ENCODE results near the gene TBK1.
A peak's percentile ranks its signal among the peaks of the same experiment; 100 is the strongest.

Gene TBK1

GRCh38 chr12:64430886-64431285 is 21.0 kb upstream of the TBK1 start:
- no peak overlapping the region for H3K4me3 ChIP-seq (replicated peaks; ENCODE audit: low read depth, low read length)
- DNase-seq (ENCODE audit: extremely low read depth, low read depth): no peak
- TF ChIP-seq CTCF (IDR thresholded peaks at IDR 0.05; ENCODE audit: low read depth, low read length, missing control alignments): no peak

- H3K4me3 ChIP-seq (replicated peaks; ENCODE audit: low read depth, low read length): no peak overlapping the region
- TF ChIP-seq CTCF (IDR thresholded peaks at IDR 0.05; ENCODE audit: low read depth, low read length, missing control alignments): no peak
- no peak for DNase-seq (ENCODE audit: extremely low read depth, low read depth)
Measured at GRCh38 chr12:64431791-64432190, 20.1 kb upstream of the TBK1 start.

DNA sequence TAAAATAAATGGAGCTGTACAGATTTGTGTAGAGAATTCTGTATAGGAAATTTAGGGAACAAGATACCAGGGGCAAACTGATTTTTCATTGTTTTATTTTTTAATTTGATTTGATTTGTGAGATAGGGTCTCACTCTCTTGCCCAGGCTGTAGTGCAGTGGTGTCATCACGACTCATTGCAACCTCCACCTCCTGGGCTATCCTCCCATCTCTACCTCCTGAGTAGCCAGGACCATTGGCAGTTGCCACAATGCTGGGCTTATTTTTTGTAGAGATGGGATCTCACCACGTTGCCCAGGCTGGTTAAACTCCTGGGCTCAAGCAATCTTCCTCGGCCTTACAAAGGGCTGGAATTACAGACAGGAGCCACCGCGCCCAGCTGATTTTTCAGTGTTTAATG is 18.0 kb upstream of the TBK1 start:
- TF ChIP-seq CTCF (IDR thresholded peaks at IDR 0.05; ENCODE audit: low read depth, low read length, missing control alignments): no peak
- DNase-seq (ENCODE audit: extremely low read depth, low read depth): no peak
- no peak overlapping the region for H3K4me3 ChIP-seq (replicated peaks; ENCODE audit: low read depth, low read length)

DNA sequence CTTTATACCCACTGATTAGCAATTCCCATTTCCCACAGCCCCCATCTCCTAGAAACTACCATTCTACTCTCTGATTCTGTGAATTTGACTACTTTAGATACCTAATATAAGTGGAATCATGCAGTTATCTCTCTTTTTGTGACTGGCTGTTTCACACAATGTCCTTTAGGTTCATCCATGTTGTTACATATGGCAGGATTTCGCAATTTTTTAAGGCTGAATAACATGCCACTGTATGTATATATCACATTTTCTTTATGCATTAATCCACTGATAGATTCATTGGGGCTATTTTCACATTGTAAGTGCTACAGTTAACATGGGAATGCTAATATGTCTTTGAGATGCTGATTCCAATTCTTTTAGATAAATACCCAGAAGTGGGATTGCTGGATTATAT is 11.8 kb upstream of the TBK1 start:
- no peak for DNase-seq (ENCODE audit: extremely low read depth, low read depth)
- no peak for TF ChIP-seq CTCF (IDR thresholded peaks at IDR 0.05; ENCODE audit: low read depth, low read length, missing control alignments)
- no peak overlapping the region for H3K4me3 ChIP-seq (replicated peaks; ENCODE audit: low read depth, low read length)

GRCh38 chr12:64445490-64445889 is 6.4 kb upstream of the TBK1 start:
- no peak for TF ChIP-seq CTCF (IDR thresholded peaks at IDR 0.05; ENCODE audit: low read depth, low read length, missing control alignments)
- DNase-seq (ENCODE audit: extremely low read depth, low read depth): no peak
- no peak overlapping the region for H3K4me3 ChIP-seq (replicated peaks; ENCODE audit: low read depth, low read length)

DNA sequence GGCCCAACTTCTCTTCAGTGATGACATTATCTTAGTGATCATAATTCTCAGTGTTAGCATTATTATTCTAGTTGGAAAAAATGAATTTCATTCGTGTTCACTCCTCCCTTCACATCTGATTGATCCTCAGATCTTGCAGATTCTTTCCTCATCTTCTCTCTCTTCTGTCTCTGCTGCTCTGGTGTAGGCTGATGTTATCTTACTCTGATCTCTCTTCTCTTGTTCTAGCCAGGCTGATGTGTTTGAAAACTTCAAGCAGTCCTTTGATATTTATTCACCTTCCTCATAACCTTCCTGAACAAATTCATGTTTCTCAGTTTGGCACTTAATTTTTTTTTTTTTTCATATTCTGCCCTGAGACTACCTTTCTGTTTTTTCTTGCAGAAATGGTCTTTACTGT is 5.6 kb upstream of the TBK1 start:
- no peak for TF ChIP-seq CTCF (IDR thresholded peaks at IDR 0.05; ENCODE audit: low read depth, low read length, missing control alignments)
- no peak for DNase-seq (ENCODE audit: extremely low read depth, low read depth)
- no peak overlapping the region for H3K4me3 ChIP-seq (replicated peaks; ENCODE audit: low read depth, low read length)

DNA sequence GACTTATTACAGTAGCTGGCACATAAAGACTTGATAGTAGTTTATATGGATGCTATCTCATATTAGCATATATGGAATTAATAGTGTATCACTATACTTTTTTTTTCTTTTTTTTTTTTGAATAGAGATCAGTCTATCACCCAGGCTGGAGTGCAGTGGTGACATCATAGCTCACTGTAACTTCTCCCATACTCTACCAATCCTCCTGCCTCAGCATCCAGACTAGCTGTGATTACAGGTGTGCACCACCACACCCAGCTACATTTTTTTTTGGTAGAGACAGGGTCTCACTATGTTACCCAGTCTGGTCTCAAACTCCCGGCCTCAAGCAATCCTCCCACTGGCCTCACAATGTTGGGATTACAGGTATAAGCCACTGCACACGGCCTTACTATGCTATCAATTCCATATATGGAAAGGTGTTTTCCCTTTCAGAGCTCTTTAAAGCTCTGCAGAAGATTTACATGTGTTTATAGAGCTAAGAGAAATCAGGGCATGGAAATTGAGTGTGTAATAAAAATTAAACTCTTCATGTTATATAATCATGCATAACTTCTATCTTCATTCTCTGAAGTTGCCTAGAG is 1.8 kb upstream of the TBK1 start:
- DNase-seq (ENCODE audit: extremely low read depth, low read depth): no peak
- H3K4me3 ChIP-seq (replicated peaks; ENCODE audit: low read depth, low read length): 0 out of 2 replicates have a peak overlapping the region, but pooled peaks have one; percentile 91
- no peak for TF ChIP-seq CTCF (IDR thresholded peaks at IDR 0.05; ENCODE audit: low read depth, low read length, missing control alignments)

Data from HFF-Myc (cell line).